Measurements from ENCODE around the gene PRODH.
"Not testable (repeated sequence)": the region's sequence is repeated elsewhere in the genome, so short reads cannot be mapped to it uniquely, and the experiment has no call there.

Gene PRODH

DNA sequence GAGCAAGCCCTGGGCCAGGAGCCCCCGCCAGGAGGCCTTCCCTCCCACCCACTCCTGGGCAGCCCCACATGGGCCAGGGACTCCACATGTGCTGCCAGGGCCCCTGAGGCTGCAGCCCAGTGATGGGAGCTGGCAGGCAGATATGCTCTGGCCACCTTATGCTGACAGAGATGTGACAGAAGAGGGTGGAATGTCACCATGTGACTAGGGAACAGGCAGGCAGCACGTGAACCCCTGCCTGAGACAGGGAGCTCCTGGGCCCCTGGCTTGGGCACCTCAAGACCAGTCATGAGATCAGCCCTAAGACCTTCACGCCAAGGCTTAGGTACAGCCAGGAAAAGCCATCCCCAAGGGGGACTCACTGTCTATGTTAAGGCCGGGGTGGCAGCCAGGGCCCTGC is 9.1 kb downstream of the PRODH start:
- CTCF ChIA-PET: no interaction called here
- POLR2A ChIA-PET (ENCODE audit: low non-redundant PET): no interaction called here
- DNase-seq (ENCODE audit: low spot score): no peak
- TF ChIP-seq, protein P1, sequence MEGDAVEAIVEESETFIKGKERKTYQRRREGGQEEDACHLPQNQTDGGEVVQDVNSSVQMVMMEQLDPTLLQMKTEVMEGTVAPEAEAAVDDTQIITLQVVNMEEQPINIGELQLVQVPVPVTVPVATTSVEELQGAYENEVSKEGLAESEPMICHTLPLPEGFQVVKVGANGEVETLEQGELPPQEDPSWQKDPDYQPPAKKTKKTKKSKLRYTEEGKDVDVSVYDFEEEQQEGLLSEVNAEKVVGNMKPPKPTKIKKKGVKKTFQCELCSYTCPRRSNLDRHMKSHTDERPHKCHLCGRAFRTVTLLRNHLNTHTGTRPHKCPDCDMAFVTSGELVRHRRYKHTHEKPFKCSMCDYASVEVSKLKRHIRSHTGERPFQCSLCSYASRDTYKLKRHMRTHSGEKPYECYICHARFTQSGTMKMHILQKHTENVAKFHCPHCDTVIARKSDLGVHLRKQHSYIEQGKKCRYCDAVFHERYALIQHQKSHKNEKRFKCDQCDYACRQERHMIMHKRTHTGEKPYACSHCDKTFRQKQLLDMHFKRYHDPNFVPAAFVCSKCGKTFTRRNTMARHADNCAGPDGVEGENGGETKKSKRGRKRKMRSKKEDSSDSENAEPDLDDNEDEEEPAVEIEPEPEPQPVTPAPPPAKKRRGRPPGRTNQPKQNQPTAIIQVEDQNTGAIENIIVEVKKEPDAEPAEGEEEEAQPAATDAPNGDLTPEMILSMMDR (conservative IDR thresholded peaks at IDR 0.05; ENCODE audit: low read depth): no peak
- no peak overlapping the region for H3K27ac ChIP-seq

DNA sequence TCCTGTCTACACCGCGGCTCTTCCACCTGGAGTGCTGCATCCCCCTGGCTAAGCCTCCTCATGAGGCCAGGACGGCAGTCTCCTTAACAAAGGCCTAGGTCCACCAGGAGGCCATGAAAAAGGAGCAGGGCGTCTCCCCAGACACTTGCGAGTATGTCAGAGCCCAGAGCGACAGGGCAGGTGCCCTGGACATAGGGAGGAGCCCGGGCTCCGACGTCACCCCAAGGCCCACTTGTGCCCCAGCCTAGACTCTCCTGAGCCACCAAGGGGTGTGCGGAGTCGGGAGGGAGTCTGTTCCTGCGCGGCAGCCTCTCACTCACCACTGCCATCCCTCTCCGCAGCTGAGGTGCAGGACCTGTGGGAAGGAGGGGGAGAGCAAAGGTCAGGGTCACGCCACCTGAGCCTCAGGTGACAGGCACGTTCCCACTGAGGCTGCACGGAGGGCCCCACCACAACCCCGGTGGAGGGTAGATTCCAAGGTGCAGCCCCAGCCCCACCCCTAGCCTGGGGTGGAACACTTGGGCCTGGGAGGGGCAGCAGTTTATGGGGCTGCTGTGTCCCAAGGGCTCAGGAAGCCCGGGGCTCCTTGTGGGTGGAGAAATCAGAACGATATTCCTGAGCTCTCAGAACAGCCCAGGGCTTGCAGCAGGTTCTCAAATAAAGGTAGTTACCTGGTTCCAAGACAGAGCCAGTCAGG is 10.6 kb downstream of the PRODH start:
- CTCF ChIA-PET: no interaction called here
- H3K27ac ChIP-seq: no peak overlapping the region
- POLR2A ChIA-PET (ENCODE audit: low non-redundant PET): no interaction called here
- DNase-seq (ENCODE audit: low spot score): no peak
- TF ChIP-seq, protein P1 (conservative IDR thresholded peaks at IDR 0.05; ENCODE audit: low read depth): no peak

DNA sequence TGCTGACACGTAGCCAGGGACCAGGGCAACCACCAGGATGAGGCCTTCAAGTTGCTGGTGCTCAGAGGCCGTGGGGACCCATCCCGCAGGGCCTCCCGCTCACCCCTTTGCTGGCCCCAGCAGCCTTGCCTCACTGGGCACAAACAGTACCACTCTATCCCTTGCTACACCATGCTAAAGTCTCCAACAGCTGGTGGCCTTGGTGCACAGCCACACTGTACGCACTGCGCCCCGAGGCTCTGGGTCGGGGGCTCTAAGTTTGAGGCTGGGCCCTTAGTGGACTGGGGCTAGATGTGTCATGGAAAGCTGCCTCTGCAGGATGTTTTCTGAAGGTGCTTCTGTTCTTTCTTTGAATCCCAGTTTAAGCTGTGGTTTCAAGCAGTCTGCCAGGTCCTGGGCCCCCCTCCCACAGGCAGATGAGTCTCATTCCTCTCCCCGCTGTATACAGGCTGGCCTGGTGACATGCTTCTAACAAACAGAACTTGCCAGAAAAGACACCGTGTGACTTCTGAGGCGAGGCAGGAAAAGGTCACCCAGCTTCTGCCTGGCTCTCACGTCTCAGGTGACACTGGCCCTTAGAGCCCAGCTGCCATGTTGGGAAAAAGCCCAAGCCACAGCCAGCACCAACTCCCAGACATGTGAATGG is 15.7 kb downstream of the PRODH start:
- DNase-seq (ENCODE audit: low spot score); POLR2A ChIA-PET (ENCODE audit: low non-redundant PET); CTCF ChIA-PET: not testable (repeated sequence)

DNA sequence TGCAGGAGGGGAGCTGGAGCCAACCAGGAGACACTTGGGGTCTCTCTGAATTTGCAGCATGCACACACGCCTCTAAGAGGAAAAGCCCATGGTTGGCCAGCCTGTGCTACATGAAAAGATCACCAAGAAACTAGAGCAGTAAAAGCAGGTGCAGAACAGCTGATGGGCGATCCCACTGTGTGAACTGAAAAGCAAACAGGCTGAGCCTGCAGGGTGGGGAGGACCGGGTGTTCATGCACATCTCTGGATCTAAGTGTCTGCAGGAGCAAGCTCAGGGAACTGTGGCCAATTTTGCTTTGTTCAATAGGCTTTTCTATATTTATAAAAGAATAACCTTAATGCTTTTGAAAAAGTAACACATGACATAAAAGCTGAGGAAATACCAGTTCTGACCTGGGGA is 18.3 kb downstream of the PRODH start:
- CTCF ChIA-PET; H3K27ac ChIP-seq; POLR2A ChIA-PET (ENCODE audit: low non-redundant PET); DNase-seq (ENCODE audit: low spot score): not testable (repeated sequence)

More for the DNA sequence above, 15.7 kb downstream of the PRODH start:
- H3K27ac ChIP-seq: not testable (repeated sequence)

DNA sequence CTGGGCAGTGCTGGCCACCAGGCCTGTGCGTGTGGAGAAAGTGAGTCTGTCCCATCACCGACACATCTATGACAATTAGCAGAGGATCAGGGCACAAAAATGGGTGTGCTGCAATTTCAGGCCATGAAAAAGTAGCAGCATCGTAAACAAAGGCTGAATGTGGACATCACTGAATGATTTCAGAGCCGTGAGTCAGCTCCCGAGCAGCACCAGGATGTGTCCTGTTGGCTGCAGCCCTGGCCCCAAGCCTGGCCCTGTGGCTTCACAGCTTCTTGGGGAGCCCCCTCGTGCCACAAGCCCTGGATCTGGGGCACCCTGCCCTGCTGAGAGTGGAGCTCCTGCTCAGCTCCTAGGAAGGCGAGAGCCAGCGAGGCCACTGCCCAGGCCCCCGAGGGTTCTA is 20.5 kb downstream of the PRODH start:
- POLR2A ChIA-PET (ENCODE audit: low non-redundant PET); H3K27ac ChIP-seq; DNase-seq (ENCODE audit: low spot score): not testable (repeated sequence)
- CTCF ChIA-PET: interaction anchor here (0.6 kb wide), 1 partner anchor 1082 kb away, joined by 4 read pairs; no protein-coding TSS in a partner anchor

DNA sequence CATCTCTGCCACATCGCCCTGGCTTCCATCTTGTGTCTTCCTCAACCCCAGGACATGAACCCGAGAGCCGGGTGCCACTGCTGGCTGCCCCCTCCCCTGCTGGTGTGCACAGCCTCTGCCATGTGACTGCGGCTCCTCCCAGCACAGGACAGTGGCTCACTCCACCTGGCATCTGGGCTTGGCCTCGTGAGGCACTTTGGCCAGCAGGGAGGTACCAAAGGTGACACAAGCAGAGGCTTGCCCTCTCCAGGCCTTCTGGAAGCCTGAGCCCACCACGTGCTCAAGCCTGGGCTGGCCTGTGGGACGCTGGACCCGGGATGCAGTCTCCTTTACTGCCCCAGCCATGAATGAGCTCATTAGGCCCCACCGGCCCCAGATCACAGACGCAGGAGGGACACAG is 21.5 kb downstream of the PRODH start:
- H3K27ac ChIP-seq; DNase-seq (ENCODE audit: low spot score); POLR2A ChIA-PET (ENCODE audit: low non-redundant PET); CTCF ChIA-PET: not testable (repeated sequence)

DNA sequence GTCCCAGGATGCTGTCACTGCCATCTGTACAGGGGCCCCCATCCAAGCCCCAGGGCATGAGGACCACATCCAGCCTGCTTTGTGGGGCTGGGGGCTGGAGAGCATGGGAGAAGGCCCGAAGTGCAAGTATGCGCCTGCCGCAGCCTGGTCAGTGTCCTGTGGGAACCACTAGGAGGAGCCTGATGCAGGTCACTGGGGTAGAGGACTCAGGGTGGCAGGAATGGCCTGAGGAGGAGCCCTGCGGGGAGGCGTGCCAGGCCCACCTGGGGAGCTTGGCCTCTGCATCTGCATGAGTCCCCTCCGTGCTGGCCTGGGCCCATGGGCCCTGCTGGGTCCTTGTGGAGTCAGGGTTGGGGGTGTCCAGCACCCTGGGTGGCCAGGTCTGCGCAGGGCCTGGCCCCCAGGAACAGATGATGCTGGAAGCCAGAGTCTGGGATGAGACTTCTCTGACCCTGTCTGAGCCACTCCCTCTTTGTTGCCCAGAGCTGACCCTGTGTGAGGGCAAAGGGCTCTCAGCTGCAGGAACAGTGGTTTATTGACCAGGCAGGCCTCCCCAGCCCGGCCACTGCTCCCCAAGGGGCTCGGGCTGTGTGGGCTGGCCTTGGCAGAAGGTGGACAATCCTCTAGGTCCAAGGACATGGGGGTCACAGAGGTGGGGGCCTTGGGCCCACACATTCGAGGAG is 23.7 kb downstream of the PRODH start:
- H3K27ac ChIP-seq; DNase-seq (ENCODE audit: low spot score); CTCF ChIA-PET; POLR2A ChIA-PET (ENCODE audit: low non-redundant PET): not testable (repeated sequence)

DNA sequence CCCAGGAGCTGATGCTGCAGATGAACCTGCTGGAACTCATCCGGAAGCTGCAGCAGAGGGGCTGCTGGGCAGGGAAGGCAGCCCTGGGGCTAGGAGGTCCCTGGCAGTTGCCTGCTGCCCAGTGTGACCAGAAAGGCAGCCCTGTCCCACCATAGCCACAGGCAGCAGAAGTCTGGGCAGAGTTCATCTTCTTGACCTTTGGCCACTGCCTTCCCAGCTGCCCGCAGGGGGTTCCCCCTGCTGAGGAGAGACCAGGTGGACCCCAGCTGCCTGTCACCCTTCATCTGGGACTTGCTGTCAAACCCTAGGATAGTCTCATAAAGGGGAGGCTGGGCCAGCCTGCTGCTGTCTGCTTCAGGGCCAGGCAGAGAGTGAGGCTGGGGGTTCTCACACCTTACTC is 24.6 kb downstream of the PRODH start:
- POLR2A ChIA-PET (ENCODE audit: low non-redundant PET); CTCF ChIA-PET; DNase-seq (ENCODE audit: low spot score); H3K27ac ChIP-seq: not testable (repeated sequence)

DNA sequence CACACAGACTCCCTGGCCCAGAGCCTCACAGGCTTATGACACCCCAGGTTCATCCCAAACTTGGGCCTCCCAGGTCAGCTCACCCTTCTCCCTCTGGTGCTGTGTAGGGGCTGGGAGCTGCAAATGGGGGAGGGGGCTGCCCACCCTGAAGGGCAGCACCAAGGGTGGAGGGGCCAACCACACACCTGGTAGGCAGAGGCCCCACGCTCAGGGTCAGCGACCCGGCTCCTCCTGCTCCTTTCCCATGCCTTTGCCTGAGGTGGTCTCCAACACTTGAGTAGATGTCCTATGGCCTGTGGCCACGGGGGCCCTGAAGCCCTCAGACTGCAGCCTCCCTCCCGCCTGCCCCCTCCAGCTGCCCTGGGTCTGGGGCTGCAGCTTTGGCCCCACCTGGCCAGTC is 26.5 kb downstream of the PRODH start:
- POLR2A ChIA-PET (ENCODE audit: low non-redundant PET): no interaction called here

More for the DNA sequence above, 26.5 kb downstream of the PRODH start:
- H3K27ac ChIP-seq: no peak overlapping the region
- CTCF ChIA-PET: interaction anchor here (0.9 kb wide), 1 partner anchor 24 kb away, joined by 3 read pairs; no protein-coding TSS in a partner anchor
- no peak for DNase-seq (ENCODE audit: low spot score)
- TF ChIP-seq, protein P1 (conservative IDR thresholded peaks at IDR 0.05; ENCODE audit: low read depth): no peak
